Calu3 (cell line): ENCODE data around the gene ASB6. TPM values are rescaled to one million over a fixed set of nuclear protein-coding genes. Genes with fewer than 3 reads are reported as not detected.

Experiments
- BruUV-seq: library from RNA; stranded (reverse); fragments of 400-500 nt; replicated peaks from 2 replicates; lab custom pipeline; 2021; lab: Mats Ljungman, UMichigan
- CTCF ChIA-PET: fragments of 300-600 bp; sonication (Branson Sonifier 250); formaldehyde crosslinking; loops from one replicate; lab custom pipeline; 2022; ENCODE audit warnings: antibody characterized with exemption; lab: Charles Lee
- DNase-seq: peaks from one replicate; pipeline ENCODE4 v3.0.0; 2022
- H3K27ac Mint-ChIP-seq: one replicate; pipeline ENCODE4 v1.8.0; 2022; ENCODE audit warnings: mixed read lengths; ENCODE audit not compliant: unreplicated experiment
- H3K27me3 Mint-ChIP-seq: one replicate; pipeline ENCODE4 v1.8.0; 2022; ENCODE audit warnings: mixed read lengths; ENCODE audit not compliant: unreplicated experiment
- H3K36me3 Mint-ChIP-seq: one replicate; pipeline ENCODE4 v1.8.0; 2022; ENCODE audit warnings: mild to moderate bottlenecking, moderate library complexity, mixed read lengths; ENCODE audit not compliant: insufficient read depth, unreplicated experiment
- H3K4me1 Mint-ChIP-seq: one replicate; pipeline ENCODE4 v1.8.0; 2022; ENCODE audit warnings: mild to moderate bottlenecking, low read depth, mixed read lengths; ENCODE audit not compliant: unreplicated experiment
- H3K4me3 Mint-ChIP-seq: one replicate; pipeline ENCODE4 v1.8.0; 2022; ENCODE audit warnings: mild to moderate bottlenecking, low read depth, moderate library complexity, mixed read lengths; ENCODE audit not compliant: unreplicated experiment
- H3K9me3 Mint-ChIP-seq: one replicate; pipeline ENCODE4 v1.8.0; 2022; ENCODE audit warnings: low read depth, mixed read lengths; ENCODE audit not compliant: unreplicated experiment
- intact Hi-C: fragments of 100-400 bp; cut with micrococcal nuclease; formaldehyde crosslinking; loops from one replicate; pipeline ENCODE4 v1.10.0; 2022; ENCODE audit not compliant: unreplicated experiment
- total RNA-seq: library from RNA; stranded (reverse); gene quantifications from 2 replicates; pipeline ENCODE4 v1.2.3, GENCODE V29; 2022
- TF ChIP-seq, protein P1 (sequence below): fragments of 200-600 bp; IDR thresholded peaks from one replicate; pipeline ENCODE4 v1.8.0; 2022; ENCODE audit warnings: antibody characterized with exemption; ENCODE audit not compliant: unreplicated experiment

ASB6 gene
- total RNA-seq, 1 experiment from 2014 or later, result 15.5 TPM

DNA sequence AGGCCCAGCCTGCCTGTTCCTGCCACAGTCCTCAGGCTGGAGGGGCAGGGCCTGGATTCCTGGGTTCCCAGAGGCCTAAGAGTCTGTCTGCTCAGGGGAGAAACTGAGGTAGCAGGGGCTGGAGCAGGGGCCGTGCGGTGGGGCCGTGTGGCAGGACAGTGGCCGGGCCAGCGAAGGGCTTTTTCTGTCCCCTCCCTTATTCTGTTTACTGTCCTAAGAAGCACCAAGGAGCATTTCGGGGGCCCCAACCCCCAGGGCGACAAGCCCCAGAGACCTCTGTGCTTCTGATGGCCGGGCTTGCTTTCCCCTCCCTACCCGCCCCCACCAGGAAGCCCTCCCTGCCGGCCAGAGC, 6.8 kb upstream of the ASB6 start:
- no peak overlapping the region for H3K27ac Mint-ChIP-seq
- TF ChIP-seq, protein P1, sequence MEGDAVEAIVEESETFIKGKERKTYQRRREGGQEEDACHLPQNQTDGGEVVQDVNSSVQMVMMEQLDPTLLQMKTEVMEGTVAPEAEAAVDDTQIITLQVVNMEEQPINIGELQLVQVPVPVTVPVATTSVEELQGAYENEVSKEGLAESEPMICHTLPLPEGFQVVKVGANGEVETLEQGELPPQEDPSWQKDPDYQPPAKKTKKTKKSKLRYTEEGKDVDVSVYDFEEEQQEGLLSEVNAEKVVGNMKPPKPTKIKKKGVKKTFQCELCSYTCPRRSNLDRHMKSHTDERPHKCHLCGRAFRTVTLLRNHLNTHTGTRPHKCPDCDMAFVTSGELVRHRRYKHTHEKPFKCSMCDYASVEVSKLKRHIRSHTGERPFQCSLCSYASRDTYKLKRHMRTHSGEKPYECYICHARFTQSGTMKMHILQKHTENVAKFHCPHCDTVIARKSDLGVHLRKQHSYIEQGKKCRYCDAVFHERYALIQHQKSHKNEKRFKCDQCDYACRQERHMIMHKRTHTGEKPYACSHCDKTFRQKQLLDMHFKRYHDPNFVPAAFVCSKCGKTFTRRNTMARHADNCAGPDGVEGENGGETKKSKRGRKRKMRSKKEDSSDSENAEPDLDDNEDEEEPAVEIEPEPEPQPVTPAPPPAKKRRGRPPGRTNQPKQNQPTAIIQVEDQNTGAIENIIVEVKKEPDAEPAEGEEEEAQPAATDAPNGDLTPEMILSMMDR, result no peak
- intact Hi-C loops, result no loop called here
- H3K4me1 Mint-ChIP-seq, result no peaks in the 10 kb centered on the region
- BruUV-seq, result no TSS peak
- H3K27me3 Mint-ChIP-seq, result peaks cover 14% of the 10 kb centered on the region
- DNase-seq, result no peak
- H3K4me3 Mint-ChIP-seq, result no peak overlapping the region
- CTCF ChIA-PET, result no interaction called here
- no peaks in the 10 kb centered on the region for H3K36me3 Mint-ChIP-seq
- H3K9me3 Mint-ChIP-seq, result no peaks in the 10 kb centered on the region

DNA sequence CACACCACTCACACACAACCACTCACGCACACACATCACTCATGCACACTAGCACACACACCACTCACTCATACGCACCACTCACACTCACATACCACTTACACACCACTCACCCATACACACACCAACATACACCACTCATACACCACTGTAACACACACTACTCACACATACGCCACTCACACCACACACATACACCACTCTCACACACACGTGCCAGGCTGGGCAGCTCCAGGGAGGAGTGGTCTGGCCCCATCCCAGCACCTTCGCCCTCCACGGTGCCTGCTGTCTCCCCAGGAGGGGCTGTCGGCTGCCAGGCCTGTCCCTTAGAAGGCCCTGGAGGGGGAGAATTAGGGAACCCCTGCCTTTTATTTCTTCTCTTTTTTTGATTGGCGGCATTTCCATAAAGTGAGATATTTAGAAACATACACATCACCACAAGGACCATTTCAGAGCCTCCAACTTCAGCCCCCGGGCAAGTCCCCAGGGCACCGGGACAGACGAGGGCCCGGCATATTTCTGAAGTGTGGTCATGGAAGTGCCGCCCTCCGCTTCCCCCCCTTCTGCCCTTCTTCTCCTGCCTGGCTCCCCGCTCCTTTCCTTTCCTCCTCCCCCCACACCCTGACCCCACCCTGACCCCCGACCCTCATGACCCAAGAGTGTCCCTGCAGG, 6.3 kb upstream of the ASB6 start:
- peaks cover 14% of the 10 kb centered on the region for H3K27me3 Mint-ChIP-seq

DNA sequence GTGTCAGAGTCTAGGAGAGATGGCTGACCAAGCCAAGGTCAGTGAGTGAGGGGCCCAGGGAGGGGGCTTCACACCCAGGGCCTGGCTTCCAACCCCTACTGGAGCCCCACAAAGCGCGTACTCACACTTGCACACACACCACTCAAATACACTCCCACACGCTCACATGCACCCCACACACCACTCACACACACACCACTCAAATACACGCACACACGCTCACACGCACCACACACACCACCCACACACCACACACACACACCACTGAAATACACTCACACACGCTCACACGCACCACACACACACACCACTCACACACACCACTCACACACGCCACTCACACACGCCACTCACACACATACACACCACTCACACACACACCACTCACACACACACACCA, 5.7 kb upstream of the ASB6 start:
- Mint-ChIP-seq H3K4me1 (no peaks in the 10 kb centered on the region), H3K4me3 (no peak overlapping the region), H3K27me3 (peaks cover 14% of the 10 kb centered on the region), H3K27ac (no peak overlapping the region), H3K9me3 (no peaks in the 10 kb centered on the region), H3K36me3 (peaks cover 1% of the 10 kb centered on the region)
- TF ChIP-seq, protein P1, result no peak
- DNase-seq, result no peak
- CTCF ChIA-PET, result no interaction called here
- no TSS peak for BruUV-seq
- intact Hi-C loops, result no loop called here

More for the DNA sequence above, 6.3 kb upstream of the ASB6 start:
- Mint-ChIP-seq H3K4me1 (no peaks in the 10 kb centered on the region), H3K4me3 (no peak overlapping the region), H3K27ac (no peak overlapping the region), H3K9me3 (no peaks in the 10 kb centered on the region), H3K36me3 (no peaks in the 10 kb centered on the region)
- no TSS peak for BruUV-seq
- intact Hi-C loops, result no loop called here
- CTCF ChIA-PET, result no interaction called here
- no peak for DNase-seq
- TF ChIP-seq, protein P1, result no peak

DNA sequence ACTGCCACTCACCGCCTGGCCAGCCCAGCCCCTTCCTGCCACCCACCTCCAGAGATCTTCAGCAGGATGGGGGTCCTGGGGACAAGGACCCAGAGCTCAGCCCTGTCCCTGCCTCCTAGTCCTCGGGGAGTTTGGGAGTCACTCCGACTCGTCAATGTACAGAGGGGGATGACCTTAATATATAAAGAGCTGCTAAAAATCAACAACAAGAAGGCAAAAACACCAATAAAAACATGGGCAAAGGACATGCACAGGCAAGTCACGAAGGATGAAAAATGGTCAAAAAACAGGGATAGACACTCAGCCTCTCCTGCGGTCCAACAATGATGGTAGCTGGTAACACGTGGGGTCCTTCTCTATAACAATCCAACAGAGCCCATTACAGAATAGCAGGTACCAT, 4.7 kb upstream of the ASB6 start:
- Mint-ChIP-seq H3K27me3 (peaks cover 14% of the 10 kb centered on the region), H3K9me3 (no peaks in the 10 kb centered on the region), H3K27ac (no peak overlapping the region), H3K4me3 (no peak overlapping the region), H3K36me3 (peaks cover 11% of the 10 kb centered on the region), H3K4me1 (no peaks in the 10 kb centered on the region)
- CTCF ChIA-PET, result interaction anchor here (0.5 kb wide), 1 partner anchor 137 kb away, joined by 3 read pairs; no protein-coding TSS in a partner anchor
- intact Hi-C loops, result no loop called here
- no TSS peak for BruUV-seq
- DNase-seq, result no peak
- TF ChIP-seq, protein P1, result no peak
